Neuronal stem cell (in vitro differentiated cells): Measurements from ENCODE around the gene SNRPA1.

ENCODE experiments used
- DNase-seq: peaks from one replicate; pipeline ENCODE4 v3.0.0-alpha.2; 2013; ENCODE audit warnings: low spot score
- H2AFZ ChIP-seq: one replicate; pipeline ENCODE4 v1.6.1; 2013; ENCODE audit warnings: mild to moderate bottlenecking, low read length, inconsistent platforms
- H2AK5ac ChIP-seq: 2 replicates; pipeline ENCODE4 v1.6.1; 2013; ENCODE audit warnings: low read depth, mild to moderate bottlenecking, inconsistent platforms, low read length, moderate library complexity, mixed read lengths
- H2BK120ac ChIP-seq: 2 replicates; pipeline ENCODE4 v1.6.1; 2013; ENCODE audit warnings: low read depth, mild to moderate bottlenecking, inconsistent platforms, low read length, moderate library complexity, mixed read lengths
- H2BK12ac ChIP-seq: one replicate; pipeline ENCODE4 v1.6.1; 2013; ENCODE audit warnings: low read length, inconsistent platforms
- H2BK15ac ChIP-seq: 2 replicates; pipeline ENCODE4 v1.6.1; 2013; ENCODE audit warnings: mild to moderate bottlenecking, low read length, inconsistent platforms, mixed read lengths
- H2BK5ac ChIP-seq: one replicate; pipeline ENCODE4 v1.6.1; 2013; ENCODE audit warnings: inconsistent platforms, mild to moderate bottlenecking, low read length, moderate library complexity
- H3K14ac ChIP-seq: one replicate; pipeline ENCODE4 v1.6.1; 2013; ENCODE audit warnings: low read length, inconsistent platforms
- H3K18ac ChIP-seq: 2 replicates; pipeline ENCODE4 v1.6.1; 2013; ENCODE audit warnings: low read length, inconsistent platforms
- H3K23ac ChIP-seq: 2 replicates; pipeline ENCODE4 v1.6.1; 2013; ENCODE audit warnings: low read depth, mild to moderate bottlenecking, mixed read lengths, low read length, inconsistent platforms; ENCODE audit not compliant: poor library complexity
- H3K27ac ChIP-seq: replicated peaks from 3 replicates; pipeline ENCODE4 v1.5.1; 2013; ENCODE audit warnings: low read length, inconsistent platforms
- H3K27me3 ChIP-seq, 3 experiments: 2 replicates each; pipeline ENCODE4 v1.6.1; 2013; ENCODE audit warnings: low read length in 3 of 3, mild to moderate bottlenecking in 2 of 3, inconsistent platforms in 1 of 3, low read depth in 1 of 3, mixed read lengths in 1 of 3, moderate library complexity in 1 of 3; ENCODE audit not compliant: control insufficient read depth in 3 of 3, insufficient read depth in 3 of 3
- H3K36me3 ChIP-seq, 2 donors: replicated peaks in 1 of 2; 2 replicates each; pipeline ENCODE4 v1.6.1; 2013; ENCODE audit warnings: low read length in 2 of 2; ENCODE audit not compliant: control insufficient read depth in 2 of 2, insufficient read depth in 2 of 2
- H3K4ac ChIP-seq: 2 replicates; pipeline ENCODE4 v1.6.1; 2013; ENCODE audit warnings: inconsistent platforms, mild to moderate bottlenecking, low read length, moderate library complexity
- H3K4me1 ChIP-seq, 2 donors: 1 replicate in 1 of 2; 2 replicates in 1 of 2; pipeline ENCODE4 v1.6.1; 2013; ENCODE audit warnings: low read length in 2 of 2, low read depth in 1 of 2; ENCODE audit not compliant: control insufficient read depth in 2 of 2, insufficient read depth in 1 of 2
- H3K4me2 ChIP-seq: one replicate; pipeline ENCODE4 v1.6.1; 2013; ENCODE audit warnings: mild to moderate bottlenecking, low read length, inconsistent platforms; ENCODE audit not compliant: insufficient read depth, poor library complexity, severe bottlenecking
- H3K4me3 ChIP-seq, 2 donors: 2 replicates each; pipeline ENCODE4 v1.5.1; 2013; ENCODE audit warnings: low read length in 2 of 2, mild to moderate bottlenecking in 2 of 2, inconsistent platforms in 1 of 2, moderate library complexity in 1 of 2
- H3K79me1 ChIP-seq: one replicate; pipeline ENCODE4 v1.6.1; 2013; ENCODE audit warnings: low read depth, mild to moderate bottlenecking, inconsistent platforms, low read length, moderate library complexity
- H3K9ac ChIP-seq: one replicate; pipeline ENCODE4 v1.6.1; 2013; ENCODE audit warnings: mild to moderate bottlenecking, low read depth, low read length, inconsistent platforms; ENCODE audit not compliant: poor library complexity
- H3K9me3 ChIP-seq, 2 donors: replicated peaks in 1 of 2; 2 replicates each; pipeline versions ENCODE3 to v1.6.1; 2013; ENCODE audit warnings: low read length in 2 of 2, mild to moderate bottlenecking in 2 of 2, inconsistent platforms in 1 of 2, low read depth in 1 of 2, mixed read lengths in 1 of 2, moderate library complexity in 1 of 2; ENCODE audit not compliant: control insufficient read depth in 2 of 2, insufficient read depth in 1 of 2
- H4K8ac ChIP-seq: one replicate; pipeline ENCODE4 v1.6.1; 2013; ENCODE audit warnings: low read depth, mild to moderate bottlenecking, inconsistent platforms, low read length, moderate library complexity
- H4K91ac ChIP-seq: one replicate; pipeline ENCODE4 v1.6.1; 2013; ENCODE audit warnings: low read length, low read depth, mild to moderate bottlenecking, inconsistent platforms; ENCODE audit not compliant: poor library complexity
- WGBS, 2 donors: extraction: QIAGEN DNeasy Blood & Tissue Kit; methylation state at CpG; one replicate each; pipeline ENCODE4 v1.1.7; 2013; ENCODE audit warnings: missing lambda C conversion rate in 2 of 2, mixed read lengths in 1 of 2; ENCODE audit not compliant: insufficient read length in 2 of 2, insufficient replicate concordance in 1 of 2; ENCODE audit errors: extremely low coverage in 2 of 2; 5-methylcytosine and 5-hydroxymethylcytosine counted together

The SNRPA1 gene

DNA sequence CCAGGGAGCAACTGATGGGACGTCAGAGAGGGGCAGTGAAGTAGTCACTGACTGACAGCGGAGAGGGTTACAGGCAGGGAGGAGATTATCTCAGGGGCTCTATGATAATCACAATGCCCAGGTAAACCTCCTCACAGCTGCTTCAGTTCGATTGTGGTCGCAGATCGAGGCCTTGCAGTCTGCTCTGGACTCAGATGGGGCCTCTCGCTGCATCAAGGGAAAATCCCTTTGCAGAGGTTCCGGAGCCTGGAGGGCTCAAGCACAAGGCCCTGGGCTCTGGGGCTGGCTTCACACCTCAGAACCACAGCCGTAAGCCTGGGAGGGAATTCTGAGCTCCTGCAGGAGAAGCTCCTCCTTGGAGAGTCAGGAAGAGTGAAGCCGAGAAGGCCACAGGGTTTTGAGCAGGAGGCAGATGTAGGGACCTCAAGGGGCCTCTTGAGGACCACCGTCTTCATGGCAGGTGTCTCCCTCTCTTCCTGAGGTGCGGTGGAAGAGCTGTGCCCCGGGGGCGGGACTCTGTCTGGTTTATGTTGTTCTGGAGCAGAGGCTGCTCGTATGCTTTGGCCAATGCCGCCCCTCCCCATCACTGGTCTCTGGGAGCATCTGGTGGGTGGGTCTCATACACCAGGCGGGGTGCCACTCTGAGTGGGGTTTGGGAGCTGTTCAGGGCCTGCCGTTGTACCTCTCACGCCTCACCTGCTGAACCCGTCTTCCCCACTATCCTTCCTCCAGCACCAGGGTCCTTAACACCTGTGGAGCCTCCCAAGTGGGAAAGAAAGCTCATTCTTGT is 19.5 kb upstream of the SNRPA1 start:
- Histone ChIP-seq H2AK5ac (no peak overlapping the region), H3K18ac (no peak overlapping the region), H3K79me1 (no peaks in the 10 kb centered on the region), H2BK120ac (no peak overlapping the region), H3K4ac (no peak overlapping the region), H2BK5ac (no peak overlapping the region), H3K36me3 (peaks cover 0 to 2% of the 10 kb centered on the region in 2 donors), H2BK15ac (no peak overlapping the region), H4K91ac (no peak overlapping the region), H3K9me3 (no peaks in the 10 kb centered on the region), H4K8ac (no peak overlapping the region), H3K27ac (no peak overlapping the region), H2BK12ac (no peak overlapping the region), H3K14ac (no peak overlapping the region), H3K27me3 (no peaks in the 10 kb centered on the region), H3K23ac (no peak overlapping the region), H3K4me1 (no peaks in the 10 kb centered on the region), H3K4me3 (no peak overlapping the region), H2AFZ (no peak overlapping the region), H3K9ac (no peak overlapping the region), H3K4me2 (no peak overlapping the region)
- no peak for DNase-seq
- WGBS, 2 donors = no CpG with 5 or more reads among the region's 19 CpGs

DNA sequence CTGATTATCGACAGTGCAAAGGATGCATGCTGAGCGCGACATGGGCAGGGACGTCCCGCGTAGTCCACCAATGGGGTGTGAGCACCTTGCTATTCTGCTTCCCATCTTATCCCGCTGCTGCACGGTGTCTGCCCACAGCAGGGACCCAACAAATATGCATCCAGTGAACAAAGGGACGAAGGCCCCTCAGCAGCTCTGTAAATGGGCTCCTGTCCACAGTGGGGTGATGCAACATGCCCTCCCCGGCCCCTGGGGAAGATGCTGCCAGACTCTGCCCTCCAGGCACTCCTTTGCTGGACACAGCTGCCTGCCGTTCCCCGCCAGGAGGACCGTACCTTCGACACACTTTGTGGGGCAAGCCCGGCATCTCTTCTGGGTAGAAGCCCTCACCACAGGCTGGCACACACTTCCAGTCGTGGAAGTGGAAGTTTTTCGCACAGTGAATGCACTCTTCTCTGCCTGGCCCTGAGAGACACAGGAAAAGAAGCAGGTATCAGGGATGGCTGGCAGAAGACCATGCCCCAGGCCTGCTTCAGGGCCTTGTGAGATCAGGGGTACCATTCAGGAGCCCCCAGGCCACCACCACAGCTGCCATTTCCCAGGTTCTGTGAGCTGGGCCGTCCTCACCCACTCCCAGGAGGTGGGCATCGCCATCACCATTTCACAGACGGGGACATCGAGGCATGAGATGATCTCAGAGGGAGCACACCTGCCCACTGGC is 18.2 kb upstream of the SNRPA1 start:
- Histone ChIP-seq H2AK5ac (no peak overlapping the region), H4K91ac (no peak overlapping the region), H2BK12ac (peak overlapping the region; percentile 49), H3K79me1 (no peaks in the 10 kb centered on the region), H2BK120ac (peak overlapping the region; percentile 48), H3K4me1 (peaks cover 2% of the 10 kb centered on the region in 2 donors), H3K18ac (peak overlapping the region; percentile 66), H3K9me3 (no peaks in the 10 kb centered on the region), H3K4me3 (no peak overlapping the region), H3K14ac (peak overlapping the region; percentile 51), H3K23ac (no peak overlapping the region), H2BK5ac (no peak overlapping the region), H3K27ac (no peak overlapping the region), H3K36me3 (peaks cover 0 to 2% of the 10 kb centered on the region in 2 donors), H3K4me2 (no peak overlapping the region), H2BK15ac (no peak overlapping the region), H2AFZ (no peak overlapping the region), H3K4ac (no peak overlapping the region), H4K8ac (peak overlapping the region; percentile 56), H3K27me3 (no peaks in the 10 kb centered on the region), H3K9ac (no peak overlapping the region)
- no peak for DNase-seq
- WGBS, 2 donors = no CpG with 5 or more reads among the region's 21 CpGs

DNA sequence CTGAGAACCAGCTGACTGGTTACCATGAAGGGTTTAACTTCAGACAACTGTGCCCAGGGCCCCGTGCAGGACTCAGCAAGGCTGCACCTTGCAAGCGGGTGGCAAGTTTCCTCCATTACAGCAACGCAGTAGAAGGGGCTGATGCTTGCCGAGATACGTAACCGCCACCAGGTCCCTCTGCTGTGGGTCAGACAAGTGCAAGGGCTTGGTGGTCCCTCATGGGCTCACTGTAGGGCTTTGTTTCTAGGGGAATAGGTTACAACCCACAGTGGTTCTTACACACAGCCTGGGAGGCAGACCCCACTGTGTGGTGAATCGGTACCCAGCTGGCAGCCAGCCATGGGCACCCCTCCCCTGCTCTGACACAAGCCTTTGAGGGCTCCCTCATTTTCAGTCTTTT is 15.5 kb upstream of the SNRPA1 start:
- WGBS, 2 donors = no CpG with 5 or more reads among the region's 7 CpGs
- Histone ChIP-seq H3K27me3 (no peaks in the 10 kb centered on the region), H2BK5ac (no peak overlapping the region), H3K36me3 (no peaks in the 10 kb centered on the region), H3K27ac (no peak overlapping the region), H2AFZ (no peak overlapping the region), H3K4me2 (no peak overlapping the region), H4K91ac (no peak overlapping the region), H2BK120ac (no peak overlapping the region), H3K9me3 (no peaks in the 10 kb centered on the region), H4K8ac (no peak overlapping the region), H3K23ac (no peak overlapping the region), H3K14ac (no peak overlapping the region), H3K4me1 (peaks cover 4 to 7% of the 10 kb centered on the region in 2 donors), H3K4ac (no peak overlapping the region), H3K79me1 (no peaks in the 10 kb centered on the region), H3K9ac (no peak overlapping the region), H2BK15ac (no peak overlapping the region), H2BK12ac (no peak overlapping the region), H2AK5ac (peak overlapping the region; percentile 22), H3K4me3 (no peak overlapping the region), H3K18ac (peak overlapping the region; percentile 73)
- no peak for DNase-seq

DNA sequence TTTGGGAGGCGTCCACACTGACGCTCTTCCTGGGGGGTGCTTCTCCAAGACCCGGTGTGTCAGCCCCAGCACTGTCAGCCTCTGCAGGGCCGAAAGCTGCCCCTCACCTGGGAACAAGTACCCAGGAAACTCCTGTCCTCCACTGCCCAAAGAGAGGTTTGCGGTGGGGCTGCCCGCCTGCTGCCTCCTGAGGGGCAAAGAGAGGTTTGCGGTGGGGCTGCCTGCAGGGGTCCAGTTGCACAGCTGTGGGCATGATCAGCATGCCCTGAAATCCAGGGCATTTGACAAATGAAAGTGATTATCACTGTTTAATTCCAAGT is 15.1 kb upstream of the SNRPA1 start:
- Histone ChIP-seq H3K23ac (no peak overlapping the region), H2BK5ac (no peak overlapping the region), H4K91ac (no peak overlapping the region), H3K18ac (no peak overlapping the region), H3K4me1 (peaks cover 4 to 7% of the 10 kb centered on the region in 2 donors), H3K9me3 (no peaks in the 10 kb centered on the region), H2BK12ac (peak overlapping the region; percentile 97), H2BK120ac (no peak overlapping the region), H3K4ac (no peak overlapping the region), H3K14ac (peak overlapping the region; percentile 44), H4K8ac (no peak overlapping the region), H3K27me3 (no peaks in the 10 kb centered on the region), H3K79me1 (no peaks in the 10 kb centered on the region), H3K36me3 (no peaks in the 10 kb centered on the region), H2BK15ac (peak overlapping the region; percentile 11), H3K9ac (no peak overlapping the region), H2AK5ac (peak overlapping the region; percentile 13), H3K4me3 (no peak overlapping the region), H2AFZ (no peak overlapping the region), H3K27ac (no peak overlapping the region), H3K4me2 (no peak overlapping the region)
- WGBS, 2 donors = no CpG with 5 or more reads among the region's 7 CpGs
- no peak for DNase-seq
